CD4-positive, alpha-beta T cell treated with Interleukin-1 beta for 1 hour (primary cell): ENCODE measurements around the gene SLC2A9.

Source experiments
- DNase-seq, 2 donors: peaks; one replicate each; pipeline ENCODE4 v3.0.0-alpha.2; 2020 to 2022

Gene SLC2A9

GRCh38 chr4:9923195-9923812 is 98.0 kb downstream of the SLC2A9 start:
- no peak for DNase-seq

- no peak for DNase-seq
These were observed 100.0 kb downstream of the SLC2A9 start for GRCh38 chr4:9921326-9921725.

DNA sequence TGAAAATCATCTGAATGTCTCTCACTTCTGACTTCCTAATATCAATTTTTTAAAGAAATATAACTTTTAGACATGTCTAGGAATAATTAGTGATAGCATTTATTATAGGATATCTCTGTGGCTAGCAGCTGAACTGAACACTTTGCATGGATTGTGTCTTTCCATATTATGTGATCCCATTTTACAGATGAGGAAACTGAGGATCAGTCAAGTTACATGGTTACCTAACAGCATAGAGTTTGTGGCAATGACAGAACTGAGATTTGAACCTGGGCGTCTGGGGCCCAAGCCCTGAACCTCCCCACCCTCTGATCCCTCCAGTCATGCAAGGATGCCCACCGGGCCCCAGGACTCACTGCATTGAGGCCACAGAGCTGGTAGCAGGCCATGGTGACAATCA is 101.3 kb downstream of the SLC2A9 start:
- DNase-seq = no peak

DNA sequence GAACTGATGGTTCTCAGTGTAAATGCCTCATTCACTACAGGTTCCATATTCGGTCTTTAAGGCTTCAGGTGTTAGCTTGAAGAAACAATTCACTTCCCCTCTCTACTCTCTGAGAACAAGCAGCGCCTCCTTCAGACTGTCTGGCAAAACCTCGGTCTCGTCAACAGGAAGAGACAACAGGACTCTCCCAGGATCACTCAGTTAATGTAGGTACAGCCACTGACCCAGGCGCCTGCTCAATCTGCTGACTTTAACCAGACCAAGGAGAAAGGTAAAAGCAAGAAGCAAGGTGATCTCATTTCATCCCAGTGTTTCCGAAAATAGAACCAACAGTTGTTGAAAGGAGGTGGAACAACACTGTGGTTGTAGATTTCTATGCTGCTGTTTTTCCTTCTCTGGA is 102.2 kb downstream of the SLC2A9 start:
- DNase-seq = no peak

GRCh38 chr4:9918484-9918883 is 102.8 kb downstream of the SLC2A9 start:
- no peak for DNase-seq

GRCh38 chr4:9916937-9917336 is 104.4 kb downstream of the SLC2A9 start:
- no peak for DNase-seq

DNA sequence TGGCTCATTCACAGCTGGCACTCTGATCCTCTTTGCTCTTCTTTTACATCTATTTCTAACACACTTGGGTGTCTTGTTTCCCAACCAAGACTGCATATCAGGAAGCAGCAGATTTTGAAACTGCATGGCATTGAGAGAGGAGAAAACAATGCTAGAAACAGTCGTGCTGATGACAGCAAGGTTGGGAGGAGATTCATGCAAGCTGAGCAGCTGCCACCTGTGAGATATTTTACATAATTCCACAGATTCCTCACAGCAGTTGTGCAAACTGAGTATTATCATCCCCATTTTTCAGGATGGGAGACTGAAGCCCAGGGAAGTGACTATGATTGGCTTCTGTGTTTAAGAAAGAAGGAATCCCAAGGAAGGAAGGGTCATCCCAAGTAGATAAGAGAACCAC is 105.0 kb downstream of the SLC2A9 start:
- DNase-seq = no peak

DNA sequence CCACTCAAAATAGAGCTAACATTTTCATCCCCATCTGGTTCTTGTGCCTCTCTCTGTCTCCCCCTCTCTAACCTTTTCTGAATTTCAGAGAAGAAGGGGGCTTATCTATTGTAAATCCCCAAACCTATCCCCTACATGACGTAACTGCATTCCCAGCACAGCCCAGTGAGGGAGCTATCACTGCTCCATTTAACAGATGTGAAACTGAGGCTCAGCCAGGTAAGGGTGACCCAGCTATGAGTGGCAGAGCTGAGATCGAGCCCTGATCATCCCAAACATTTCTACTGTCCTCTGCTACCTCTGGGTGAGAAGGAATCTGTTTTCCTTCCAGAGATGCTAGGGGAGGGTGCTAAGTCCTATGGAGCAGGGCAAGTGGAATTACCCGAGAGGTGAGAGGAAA is 107.5 kb downstream of the SLC2A9 start:
- DNase-seq = no peak

DNA sequence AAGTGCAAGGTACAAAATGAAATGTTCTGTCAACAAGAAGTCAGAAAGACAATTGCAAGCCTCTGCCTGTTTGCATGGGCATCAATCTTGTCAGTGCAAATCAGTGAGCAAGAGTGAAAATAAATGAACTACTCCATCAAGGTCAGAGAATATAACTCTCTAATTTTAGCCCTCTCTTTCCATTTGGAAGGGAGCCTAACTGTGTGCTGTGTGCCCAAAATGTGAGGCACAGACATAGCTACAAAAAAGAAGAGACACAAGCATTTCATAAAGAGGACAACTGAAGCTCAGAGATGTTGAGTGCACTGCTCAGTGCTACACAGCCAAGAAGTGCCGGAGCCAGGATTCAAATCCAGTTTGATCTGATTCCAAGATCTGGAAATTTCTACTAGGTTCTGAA is 114.3 kb downstream of the SLC2A9 start:
- DNase-seq = no peak

- no peak for DNase-seq
These were observed 116.2 kb downstream of the SLC2A9 start for GRCh38 chr4:9904976-9905587.

DNA sequence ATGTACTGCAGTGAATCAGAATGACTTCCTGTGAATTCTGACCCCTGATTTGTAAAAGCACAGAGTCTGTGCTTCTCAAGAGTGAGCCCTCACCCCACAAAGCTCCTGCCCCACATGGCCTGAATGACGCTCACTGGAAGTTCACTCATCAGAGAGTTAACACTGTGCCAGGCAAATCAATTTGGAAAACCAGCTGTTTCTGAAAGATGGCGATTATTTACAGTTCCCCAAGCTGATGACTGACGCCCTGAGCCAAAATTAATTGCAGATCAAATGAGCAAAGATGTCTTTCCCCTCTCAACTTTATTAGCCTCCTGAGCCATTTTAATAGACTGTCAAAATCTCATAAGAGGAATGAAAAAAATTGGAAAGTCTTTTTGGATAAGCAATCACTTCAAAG is 118.0 kb downstream of the SLC2A9 start:
- DNase-seq = no peak

DNA sequence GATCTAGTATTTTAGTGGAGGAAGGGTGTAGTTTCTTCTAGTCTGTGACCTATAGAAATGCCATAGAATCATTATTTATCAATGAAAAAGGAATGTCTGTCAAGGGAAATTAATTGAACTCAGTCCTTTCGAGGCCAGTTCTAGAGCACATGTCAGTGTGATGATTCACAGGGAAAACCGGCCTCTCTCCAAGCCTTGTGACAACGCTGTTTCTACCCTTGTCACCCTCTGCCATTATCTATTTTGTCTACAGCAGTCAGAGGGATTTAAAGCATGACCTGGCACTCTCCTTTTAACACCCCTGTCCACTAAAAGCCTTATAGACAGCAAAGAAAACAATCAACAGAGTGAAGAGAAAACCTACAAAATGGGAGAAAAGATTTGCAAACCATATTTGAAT is 120.0 kb downstream of the SLC2A9 start:
- no peak for DNase-seq

GRCh38 chr4:9900633-9901032 is 120.7 kb downstream of the SLC2A9 start:
- peak in 1 of 2 donors; percentile 11 for DNase-seq

GRCh38 chr4:9899306-9900055 is 121.8 kb downstream of the SLC2A9 start:
- no peak for DNase-seq

- no peak for DNase-seq
These were observed 122.5 kb downstream of the SLC2A9 start for GRCh38 chr4:9898596-9899305.

- no peak for DNase-seq
These were observed 126.0 kb downstream of the SLC2A9 start for GRCh38 chr4:9895333-9895705.

GRCh38 chr4:9894644-9895332 is 126.5 kb downstream of the SLC2A9 start:
- DNase-seq = no peak

- no peak for DNase-seq
These were observed 127.8 kb downstream of the SLC2A9 start for GRCh38 chr4:9893329-9894108.

DNA sequence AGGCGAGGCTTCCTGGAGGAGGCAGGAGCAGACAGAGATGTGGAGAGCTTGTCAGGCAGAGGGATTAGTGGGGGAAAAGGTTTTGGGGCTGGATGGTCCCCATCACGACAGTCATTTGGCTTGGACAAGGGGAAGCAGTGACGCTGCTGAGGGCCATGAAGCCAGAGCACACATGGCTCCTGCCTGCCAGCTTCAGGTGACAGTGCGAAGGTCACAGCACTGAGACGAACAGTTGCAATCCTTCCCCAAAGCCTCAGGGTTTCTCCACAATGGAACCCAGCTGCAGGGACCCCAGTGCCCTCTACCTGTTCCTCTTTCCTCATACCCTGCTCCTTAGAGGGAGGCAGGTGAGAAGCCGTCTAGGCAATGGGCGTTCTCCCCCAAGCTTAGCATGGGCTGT is 129.6 kb downstream of the SLC2A9 start:
- DNase-seq = no peak

GRCh38 chr4:9891056-9891455 is 130.2 kb downstream of the SLC2A9 start:
- DNase-seq = no peak

GRCh38 chr4:9889306-9889705 is 132.0 kb downstream of the SLC2A9 start:
- no peak for DNase-seq

DNA sequence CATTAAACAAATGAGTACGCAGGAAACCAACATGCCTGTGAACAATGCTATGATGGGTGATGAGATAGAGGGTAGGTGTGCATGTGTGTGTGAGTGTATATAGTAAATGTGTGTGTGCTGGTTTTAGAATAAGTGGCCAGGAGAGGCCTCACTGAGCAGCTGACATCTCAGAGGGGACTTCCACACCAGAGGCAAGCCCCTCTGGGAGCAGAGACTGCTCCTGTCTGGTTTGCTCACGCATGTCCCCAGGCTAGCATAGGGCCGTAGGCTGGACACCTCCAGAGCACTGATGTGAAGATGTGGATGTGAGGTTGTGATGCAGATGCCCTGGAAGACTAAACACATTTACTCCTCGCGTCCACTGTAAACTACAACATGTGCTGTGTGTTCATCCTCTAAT is 135.3 kb downstream of the SLC2A9 start:
- DNase-seq = no peak
